HG03354 (cell line): ENCODE measurements around the gene ATAD3C.
"Not testable (repeated sequence)": the region's sequence is repeated elsewhere in the genome, so short reads cannot be mapped to it uniquely, and the experiment has no call there.

Experiments used
- ATAC-seq: cut with Tn5 transposase; IDR thresholded peaks from one replicate; pipeline ENCODE4 v1.9.1; 2021; ENCODE audit warnings: mild to moderate bottlenecking; ENCODE audit not compliant: unreplicated experiment, poor library complexity, severe bottlenecking

The ATAD3C gene, protein sequence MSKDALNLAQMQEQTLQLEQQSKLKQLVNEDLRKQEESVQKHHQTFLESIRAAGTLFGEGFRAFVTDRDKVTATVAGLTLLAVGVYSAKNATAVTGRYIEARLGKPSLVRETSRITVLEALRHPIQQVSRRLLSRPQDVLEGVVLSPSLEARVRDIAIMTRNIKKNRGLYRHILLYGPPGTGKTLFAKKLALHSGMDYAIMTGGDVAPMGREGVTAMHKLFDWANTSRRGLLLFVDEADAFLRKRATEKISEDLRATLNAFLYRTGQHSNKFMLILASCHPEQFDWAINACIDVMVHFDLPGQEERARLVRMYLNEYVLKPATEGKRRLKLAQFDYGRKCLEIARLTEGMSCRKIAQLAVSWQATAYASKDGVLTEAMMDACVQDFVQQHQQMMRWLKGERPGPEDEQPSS

GRCh38 chr1:1449099-1449739, at the start of gene ATAD3C:
Gene ATAD3C, plus strand, starts transcription at chr1:1449689. Its CDS starts 995 bp downstream, at chr1:1450684.
- no peak for ATAC-seq

GRCh38 chr1:1399872-1400575, 49.5 kb upstream of the ATAD3C start:
- ATAC-seq = no peak

DNA sequence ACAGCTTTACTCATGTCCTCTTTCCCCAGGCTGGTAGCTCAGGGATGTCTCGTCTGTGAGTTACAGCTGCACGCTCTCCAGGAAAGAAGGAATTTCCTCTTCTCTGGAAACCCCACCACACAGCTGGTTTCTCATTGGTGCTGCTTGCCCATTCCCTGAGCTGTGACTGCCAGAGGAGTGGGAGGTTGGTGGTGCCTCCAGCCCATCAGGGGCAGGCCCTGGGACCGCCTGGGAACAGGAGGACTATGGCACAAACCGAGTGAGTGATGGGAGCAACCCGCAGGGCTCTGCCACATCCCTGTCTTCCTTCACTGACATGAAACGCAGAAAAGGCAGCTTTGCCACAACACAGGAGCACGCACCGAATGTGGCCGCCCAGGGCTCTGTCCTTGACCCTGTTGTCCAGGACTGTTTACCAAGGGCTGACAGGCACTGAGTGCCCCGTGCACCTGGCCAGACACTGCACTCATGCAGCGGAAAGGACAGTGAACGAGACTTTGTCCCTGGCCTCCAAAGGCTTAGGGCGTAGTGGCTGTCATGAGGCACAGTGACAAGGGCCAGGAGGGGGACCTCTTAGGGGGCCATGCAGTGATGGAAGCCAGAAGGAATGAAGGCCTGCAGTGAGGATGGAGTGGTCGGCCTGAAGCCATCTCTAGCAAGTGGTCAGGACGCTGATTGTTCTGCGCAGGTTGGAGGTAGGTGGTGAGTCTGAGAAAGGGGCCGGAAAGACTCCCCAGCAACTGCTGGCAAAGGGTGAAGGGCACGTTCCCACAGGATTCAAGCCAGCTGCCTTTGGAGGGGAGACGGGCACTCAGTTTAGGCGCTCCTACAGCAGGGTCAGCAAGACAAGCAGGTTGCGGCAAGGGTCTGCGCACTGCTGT, 48.7 kb upstream of the ATAD3C start:
- ATAC-seq = no peak

GRCh38 chr1:1401457-1402010, 48.0 kb upstream of the ATAD3C start:
- ATAC-seq = no peak

DNA sequence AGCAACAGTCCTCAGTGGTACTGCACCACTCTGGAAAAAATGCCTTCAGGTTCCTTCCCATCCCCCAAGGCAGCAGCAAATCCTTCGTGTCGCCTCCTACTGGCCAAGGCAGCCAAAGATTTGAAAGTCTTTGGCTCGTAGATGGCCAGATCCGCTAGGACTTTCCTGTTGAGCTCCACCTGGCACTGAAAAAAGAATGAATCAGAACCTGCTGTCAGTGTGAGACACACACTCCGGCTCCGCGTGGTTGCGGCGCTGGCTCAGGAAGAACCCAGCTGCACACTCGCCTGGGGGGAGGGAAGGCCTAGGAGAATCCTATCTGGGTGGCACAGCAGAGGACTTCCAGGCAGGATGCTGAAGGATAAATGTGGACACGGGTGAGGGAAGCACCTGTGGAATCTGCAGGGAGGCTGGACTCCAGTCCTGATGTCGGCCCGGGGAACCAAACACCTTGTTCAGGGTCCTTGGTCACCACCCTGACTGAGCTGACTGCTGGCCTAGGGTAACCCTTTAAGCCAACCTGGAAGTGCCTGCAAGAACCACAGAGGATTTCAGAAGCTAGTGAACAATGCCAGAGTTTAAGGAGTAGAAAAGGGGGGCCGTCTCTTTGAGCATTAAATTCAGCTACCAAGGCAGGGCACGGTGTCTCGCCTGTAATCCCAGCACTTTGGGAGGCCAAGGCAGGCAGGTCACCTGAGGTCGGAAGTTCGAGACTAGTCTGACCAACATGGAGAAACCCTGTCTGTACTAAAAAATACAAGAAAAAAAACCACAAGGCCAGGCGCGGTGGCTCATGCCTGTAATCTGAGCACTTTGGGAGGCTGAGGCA, 47.2 kb upstream of the ATAD3C start:
- no peak for ATAC-seq

DNA sequence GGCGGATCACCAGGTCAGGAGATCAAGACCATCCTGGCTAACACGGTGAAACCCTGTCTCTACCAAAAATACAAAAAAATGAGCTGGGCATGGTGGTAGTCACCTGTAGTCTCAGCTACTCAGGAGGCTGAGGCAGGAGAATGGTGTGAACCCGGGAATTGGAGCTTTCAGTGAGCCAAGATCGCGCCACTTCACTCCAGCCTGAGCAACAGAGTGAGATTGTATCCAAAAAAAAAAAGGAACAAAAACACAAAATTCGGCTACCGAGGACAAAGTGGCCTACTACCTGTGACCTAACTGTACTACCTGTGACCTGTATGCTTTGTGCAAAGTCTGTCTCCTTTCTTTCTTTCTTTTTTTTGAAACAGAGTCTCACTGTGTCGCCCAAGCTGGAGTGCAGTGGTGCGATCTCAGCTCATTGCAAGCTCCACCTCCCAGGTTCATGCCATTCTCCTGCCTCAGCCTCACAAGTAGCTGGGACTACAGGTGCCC, 46.5 kb upstream of the ATAD3C start:
- ATAC-seq = not testable (repeated sequence)

DNA sequence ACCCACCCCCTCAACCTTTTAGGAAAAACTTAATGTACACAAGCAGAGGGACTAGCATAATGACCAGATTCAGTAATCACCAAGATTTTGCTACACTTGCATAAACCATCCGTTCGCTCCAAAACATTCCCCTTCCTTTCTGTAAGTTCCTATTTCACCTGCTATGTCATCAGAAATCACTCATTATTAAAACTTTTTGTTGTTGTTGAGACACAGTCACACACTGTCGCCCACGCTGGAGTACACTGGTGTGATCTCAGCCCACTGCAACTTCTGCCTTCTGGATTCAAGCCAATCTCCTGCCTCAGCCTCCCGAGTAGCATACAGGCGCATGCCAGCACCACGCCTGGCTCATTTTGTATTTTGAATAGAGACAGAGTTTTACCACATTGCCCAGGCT, 45.8 kb upstream of the ATAD3C start:
- no peak for ATAC-seq

DNA sequence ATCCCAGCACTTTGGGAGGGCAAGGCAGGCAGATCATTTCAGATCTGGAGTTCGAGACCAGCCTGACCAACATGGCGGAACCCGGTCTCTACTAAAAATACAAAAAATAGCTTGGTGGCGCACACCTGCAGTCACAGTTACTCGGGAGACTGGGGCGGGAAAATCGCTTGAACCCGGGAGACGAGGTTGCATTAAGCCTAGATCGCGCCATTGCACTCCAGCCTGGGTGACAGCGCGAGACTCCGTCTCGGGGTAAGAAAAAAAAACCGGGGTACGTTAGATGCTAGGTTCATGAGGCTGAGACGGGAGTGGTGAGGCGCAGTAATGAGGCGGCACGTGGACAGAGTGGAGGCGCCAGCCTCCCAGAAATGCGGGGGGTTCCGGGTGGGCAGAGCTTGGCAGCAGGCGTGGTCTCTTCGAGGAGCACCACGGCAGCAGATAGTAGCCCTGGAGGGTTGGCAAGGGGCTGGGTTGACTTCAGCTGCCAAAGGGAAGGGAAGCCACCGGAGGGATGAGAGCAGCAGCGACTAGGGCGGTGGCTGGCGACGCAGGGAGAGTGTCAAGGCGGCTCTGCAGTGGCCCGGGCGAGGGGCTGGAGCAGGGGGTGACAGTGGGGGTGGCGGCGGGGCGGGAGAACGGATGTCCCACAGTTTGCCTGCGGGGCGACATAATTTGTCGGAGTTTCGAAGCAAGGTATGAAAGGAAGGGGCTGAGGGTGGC, 43.2 kb upstream of the ATAD3C start:
- no peak for ATAC-seq

DNA sequence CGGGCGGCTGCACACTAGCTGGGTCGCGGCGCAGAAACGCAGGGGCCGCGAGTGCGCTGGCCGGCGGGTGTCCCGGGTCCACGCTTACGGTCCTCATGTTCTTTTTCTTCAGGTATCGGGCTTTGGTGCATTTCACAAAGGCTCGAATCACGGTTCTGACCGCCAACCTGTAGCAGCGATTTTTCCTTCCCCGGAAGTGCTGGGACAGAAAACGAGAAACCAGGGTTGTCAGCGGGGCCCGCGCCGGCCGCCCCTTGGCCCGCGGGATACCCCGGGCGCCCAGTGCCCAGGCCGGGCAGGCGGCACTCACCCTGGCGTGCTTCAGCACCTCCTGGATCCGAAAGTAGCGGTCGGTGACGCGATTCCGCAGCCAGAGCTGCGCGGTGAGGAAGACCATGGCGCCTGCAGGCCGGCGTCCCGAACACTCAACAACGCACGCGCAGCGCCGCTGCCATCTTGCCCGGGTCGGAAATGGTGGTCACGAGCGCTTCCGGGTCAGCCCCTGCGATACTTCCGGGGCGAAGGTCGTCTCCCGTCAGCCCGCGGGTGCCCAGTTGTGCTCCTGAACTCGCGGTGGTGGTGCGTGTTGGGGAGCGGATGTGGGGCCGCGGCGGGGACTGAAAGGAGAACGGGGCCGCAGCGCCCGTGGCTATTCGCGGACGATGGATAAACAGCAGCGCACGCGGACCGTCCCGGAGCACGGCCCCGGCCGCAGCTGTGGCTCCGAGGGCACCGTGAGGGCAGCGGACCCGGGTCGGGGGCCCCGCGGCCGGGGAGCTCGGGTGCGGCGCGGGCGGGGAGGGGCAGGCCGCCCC, 42.5 kb upstream of the ATAD3C start, which contains the start of gene MRPL20:
TSS of gene MRPL20 (minus strand) at position 473 of the 815 bp plus-strand sequence. CDS start at position 397, 76 bp downstream.
- peak; percentile 88 for ATAC-seq

DNA sequence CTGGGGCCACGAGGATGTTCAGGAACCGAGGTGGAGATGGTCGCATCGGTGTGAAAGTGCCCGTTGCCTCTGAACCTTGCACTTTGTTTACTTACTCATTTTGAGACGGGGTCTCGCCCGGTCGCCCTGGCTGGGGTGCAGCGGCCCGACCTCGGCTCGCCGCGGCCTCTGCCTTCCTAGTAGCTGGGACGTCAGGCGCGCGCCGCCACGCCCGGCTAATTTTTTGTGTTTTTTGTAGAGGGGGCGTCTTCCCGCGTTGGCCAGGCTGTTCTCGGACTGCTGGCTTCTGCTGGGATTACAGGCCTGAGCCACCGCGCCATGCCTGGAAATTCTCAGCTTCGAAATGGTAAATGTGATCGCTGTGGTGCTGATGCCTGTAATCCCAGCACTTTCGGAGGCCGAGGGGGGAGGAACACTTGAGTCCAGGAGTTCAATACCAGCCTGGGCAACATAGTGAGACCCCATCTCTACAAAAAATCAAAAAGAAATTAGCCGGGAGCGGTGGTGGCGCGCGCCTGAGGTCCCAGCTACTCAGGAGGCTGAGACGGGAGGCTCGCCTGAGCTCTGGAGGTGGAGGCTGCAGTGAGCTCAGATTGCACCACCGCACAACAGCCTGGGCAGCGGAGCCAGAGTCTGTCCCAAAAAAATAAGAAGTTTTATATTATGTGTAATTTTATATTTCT, 41.7 kb upstream of the ATAD3C start:
- ATAC-seq = peak; percentile 39

- not testable (repeated sequence) for ATAC-seq
Observed at GRCh38 chr1:1410238-1410637, 39.3 kb upstream of the ATAD3C start.

- no peak for ATAC-seq
Observed at GRCh38 chr1:1411626-1412025, 37.9 kb upstream of the ATAD3C start.

DNA sequence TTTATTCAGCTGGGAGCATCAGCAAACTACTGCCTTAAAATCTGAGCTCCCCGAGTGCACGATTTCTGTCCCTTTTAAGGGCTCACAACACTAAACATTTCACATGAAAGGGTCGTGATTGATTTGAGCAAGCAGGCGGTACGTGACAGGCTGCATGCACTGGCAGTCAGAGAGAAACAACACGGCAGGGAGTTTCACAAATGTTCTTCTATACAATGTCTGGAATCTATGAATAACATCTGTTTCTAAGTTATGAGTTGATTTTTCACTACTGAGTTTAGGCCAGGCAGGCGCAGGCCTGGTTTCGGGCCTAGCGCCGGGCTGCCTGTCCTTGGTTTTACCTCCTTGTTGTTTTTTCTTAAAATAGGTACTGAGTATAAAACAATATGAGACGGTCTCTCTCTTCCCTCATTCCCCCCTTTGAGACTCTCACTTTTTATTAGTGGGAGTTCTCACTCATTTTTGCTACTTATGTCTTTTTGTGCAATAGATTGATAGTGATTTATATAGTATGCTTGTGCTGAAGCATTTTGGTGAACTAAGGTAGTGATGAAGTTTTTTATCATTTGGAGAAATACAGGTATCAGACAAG, 37.1 kb upstream of the ATAD3C start:
- ATAC-seq = not testable (repeated sequence)

GRCh38 chr1:1415751-1416150, 33.7 kb upstream of the ATAD3C start:
- ATAC-seq = no peak

DNA sequence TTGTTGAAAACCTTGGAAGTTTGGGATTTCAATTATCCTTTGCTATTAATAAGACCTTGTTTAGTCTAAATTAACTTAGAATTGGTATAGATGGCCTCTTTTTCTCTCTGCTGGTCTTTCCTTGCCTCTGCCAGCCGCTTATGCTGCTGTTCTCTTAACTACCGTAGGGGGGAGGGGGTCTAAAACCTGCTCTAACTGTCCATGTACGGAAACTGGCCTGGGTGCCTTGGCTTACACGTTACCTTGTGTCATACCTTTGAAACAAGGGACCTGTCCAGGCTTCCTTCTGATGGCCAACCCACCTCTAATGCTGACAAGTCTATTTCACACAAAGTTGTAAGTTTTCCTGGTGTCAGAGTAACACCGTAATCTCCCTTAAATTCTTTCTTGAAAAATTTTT, 32.1 kb upstream of the ATAD3C start:
- not testable (repeated sequence) for ATAC-seq
